Type B pancreatic cell (in vitro differentiated cells): Measurements from ENCODE around the gene UTP18. TPM values are rescaled to one million over a fixed set of nuclear protein-coding genes. Genes with fewer than 3 reads are reported as not detected.

Source experiments
- DNase-seq: peaks from one replicate; pipeline ENCODE4 v3.0.0; 2021; ENCODE audit warnings: mixed read lengths; ENCODE audit not compliant: unreplicated experiment; ENCODE audit errors: extremely low spot score
- H3K27ac Mint-ChIP-seq: 2 replicates; pipeline ENCODE4 v1.8.0; 2021; ENCODE audit warnings: mild to moderate bottlenecking, mixed read lengths
- H3K27me3 Mint-ChIP-seq: 2 replicates; pipeline ENCODE4 v1.8.0; 2021; ENCODE audit warnings: mixed read lengths
- H3K36me3 Mint-ChIP-seq: 2 replicates; pipeline ENCODE4 v1.8.0; 2021; ENCODE audit warnings: mixed read lengths
- H3K4me1 Mint-ChIP-seq: one replicate; pipeline ENCODE4 v1.8.0; 2021; ENCODE audit warnings: mixed read lengths; ENCODE audit not compliant: unreplicated experiment
- H3K4me3 Mint-ChIP-seq: 2 replicates; pipeline ENCODE4 v1.8.0; 2021; ENCODE audit warnings: mild to moderate bottlenecking, mixed read lengths
- H3K9me3 Mint-ChIP-seq: 2 replicates; pipeline ENCODE4 v1.8.0; 2021; ENCODE audit warnings: mixed read lengths
- CTCF ChIP-seq: fragments of 200-600 bp; sonication (generic); conservative IDR thresholded peaks from 2 replicates; pipeline ENCODE4 v1.5.0; 2021; ENCODE audit warnings: antibody characterized with exemption, mild to moderate bottlenecking
- total RNA-seq: library from RNA; stranded (reverse); gene quantifications from 2 replicates; pipeline ENCODE4 v1.2.1, GENCODE V29; 2021; ENCODE audit warnings: low replicate concordance

Gene UTP18
- total RNA-seq, 1 donor from 2014 or later: 38.8 TPM

- no peak overlapping the region for H3K27ac Mint-ChIP-seq
Observed at GRCh38 chr17:51238255-51238887, 22.0 kb upstream of the UTP18 start.

GRCh38 chr17:51240275-51240674, 20.1 kb upstream of the UTP18 start:
- no peak for DNase-seq
- Mint-ChIP-seq H3K4me3 (no peak overlapping the region), H3K9me3 (no peaks in the 10 kb centered on the region), H3K4me1 (no peaks in the 10 kb centered on the region), H3K27ac (no peak overlapping the region), H3K36me3 (peaks cover 17% of the 10 kb centered on the region), H3K27me3 (no peaks in the 10 kb centered on the region)
- TF ChIP-seq CTCF: no peak

More at GRCh38 chr17:51238255-51238887, 22.0 kb upstream of the UTP18 start:
- no peak for TF ChIP-seq CTCF
- H3K9me3 Mint-ChIP-seq: no peaks in the 10 kb centered on the region
- H3K4me3 Mint-ChIP-seq: no peak overlapping the region
- H3K27me3 Mint-ChIP-seq: no peaks in the 10 kb centered on the region
- H3K36me3 Mint-ChIP-seq: peaks cover 22% of the 10 kb centered on the region
- H3K4me1 Mint-ChIP-seq: no peaks in the 10 kb centered on the region
- DNase-seq: no peak

GRCh38 chr17:51244041-51244440, 16.3 kb upstream of the UTP18 start:
- no peak for DNase-seq
- no peak for TF ChIP-seq CTCF
- Mint-ChIP-seq H3K9me3 (no peaks in the 10 kb centered on the region), H3K36me3 (peaks cover 6% of the 10 kb centered on the region), H3K27ac (no peak overlapping the region), H3K27me3 (no peaks in the 10 kb centered on the region), H3K4me3 (no peak overlapping the region), H3K4me1 (no peaks in the 10 kb centered on the region)

- H3K36me3 Mint-ChIP-seq: peaks cover 10% of the 10 kb centered on the region
- H3K4me3 Mint-ChIP-seq: no peak overlapping the region
- H3K27ac Mint-ChIP-seq: no peak overlapping the region
- H3K27me3 Mint-ChIP-seq: no peaks in the 10 kb centered on the region
- H3K4me1 Mint-ChIP-seq: no peaks in the 10 kb centered on the region
- TF ChIP-seq CTCF: no peak
- DNase-seq: no peak
- no peaks in the 10 kb centered on the region for H3K9me3 Mint-ChIP-seq
Observed at GRCh38 chr17:51245535-51245934, 14.8 kb upstream of the UTP18 start.

GRCh38 chr17:51250314-51250840, 10.0 kb upstream of the UTP18 start:
- no peak for DNase-seq
- Mint-ChIP-seq H3K36me3 (peaks cover 45% of the 10 kb centered on the region), H3K27me3 (no peaks in the 10 kb centered on the region), H3K4me3 (no peak overlapping the region), H3K27ac (no peak overlapping the region), H3K4me1 (no peaks in the 10 kb centered on the region), H3K9me3 (peaks cover 5% of the 10 kb centered on the region)
- TF ChIP-seq CTCF: no peak
